GM15510 (cell line): Measurements from ENCODE around the gene PLEKHG3.

Experiments
- POLR2A ChIP-seq: IDR thresholded peaks from 3 replicates; pipeline ENCODE4 v1.6.1; 2011; ENCODE audit warnings: borderline replicate concordance; ENCODE audit not compliant: insufficient read length; ENCODE audit errors: extremely low read depth

The PLEKHG3 gene

GRCh38 chr14:64704143-64704742 lies at the start of gene PLEKHG3:
PLEKHG3 (plus strand) TSS chr14:64704424; CDS start chr14:64727632, 23,208 bp downstream.
- no peak for TF ChIP-seq POLR2A

- no peak for TF ChIP-seq POLR2A
Observed at GRCh38 chr14:64654901-64655300, 49.3 kb upstream of the PLEKHG3 start.

DNA sequence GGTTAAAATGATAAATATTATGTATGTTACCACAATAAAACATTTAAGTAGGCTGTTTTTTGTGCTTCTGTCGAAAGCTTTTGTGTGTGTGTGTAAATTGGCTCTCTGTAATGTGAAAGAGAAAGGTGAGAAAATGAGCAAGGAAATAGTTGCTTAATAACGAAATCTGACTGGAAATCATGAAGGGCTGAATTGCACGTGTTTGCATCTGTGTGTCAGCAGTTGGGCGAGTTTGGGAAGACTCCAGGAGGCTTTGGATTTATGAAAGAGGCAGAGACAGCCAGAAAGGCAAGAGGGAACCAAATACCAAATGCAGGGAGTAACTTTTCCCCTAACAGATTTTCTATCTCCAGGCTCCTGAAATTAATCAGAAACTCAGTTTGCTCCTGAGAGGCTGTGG lies 47.2 kb upstream of the PLEKHG3 start:
- no peak for TF ChIP-seq POLR2A

GRCh38 chr14:64658201-64658600 lies 46.0 kb upstream of the PLEKHG3 start:
- TF ChIP-seq POLR2A = no peak

DNA sequence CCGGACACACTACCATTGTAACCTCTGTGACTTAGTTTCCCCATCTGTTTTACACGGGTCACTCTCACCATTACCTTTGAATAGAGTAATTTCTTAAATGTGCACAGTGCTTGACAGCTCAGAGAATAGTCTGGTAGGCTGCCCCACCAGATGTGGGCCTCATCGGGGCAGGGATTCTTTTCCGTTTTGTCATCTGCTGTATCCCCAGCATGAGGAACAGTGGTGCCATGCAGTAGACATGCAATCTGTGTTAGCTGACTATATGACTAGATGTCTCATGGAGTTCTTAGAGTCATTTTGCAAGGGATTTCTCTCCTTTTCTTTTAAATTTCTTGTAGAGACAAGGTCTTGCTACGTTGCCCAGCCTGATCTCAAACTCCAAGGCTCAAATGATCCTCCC lies 44.9 kb upstream of the PLEKHG3 start:
- no peak for TF ChIP-seq POLR2A

DNA sequence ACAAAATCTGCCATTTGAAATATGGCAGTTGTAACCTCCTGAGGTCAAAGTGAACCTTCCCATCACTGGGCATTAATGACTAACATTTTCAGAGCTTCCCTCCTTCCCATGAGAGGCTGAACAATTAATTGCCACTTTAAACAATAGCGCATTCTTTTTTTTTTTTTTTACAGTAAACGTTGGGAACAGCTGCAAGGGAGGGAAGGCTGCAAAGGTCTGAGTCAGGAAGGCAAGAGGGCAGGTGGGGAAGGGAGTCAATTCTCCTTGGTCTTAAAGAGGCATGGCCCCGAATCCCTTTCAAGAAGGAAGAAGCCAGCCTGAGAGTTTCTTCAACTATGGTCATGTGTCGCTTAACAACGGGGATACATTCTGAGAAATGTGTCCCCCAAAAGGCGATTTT lies 41.0 kb upstream of the PLEKHG3 start:
- TF ChIP-seq POLR2A = no peak

DNA sequence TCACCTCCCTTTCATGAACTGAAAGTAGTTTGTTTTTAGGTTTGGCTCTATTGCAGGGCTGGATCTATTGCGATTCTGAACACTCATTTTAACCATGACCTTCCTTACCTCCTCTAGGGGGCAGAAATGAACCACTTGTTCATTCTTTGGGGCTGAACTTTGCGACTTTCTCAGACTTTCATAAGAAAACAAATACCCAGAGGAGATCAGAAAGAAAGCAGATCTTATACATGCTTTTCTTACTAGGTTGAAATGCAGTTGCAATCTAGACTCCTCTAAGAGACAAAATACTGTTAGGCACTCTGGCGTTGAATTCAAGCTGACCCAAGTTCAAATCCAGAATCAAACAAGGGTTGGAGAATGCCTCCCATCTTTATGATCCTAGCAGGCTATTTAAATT lies 32.6 kb upstream of the PLEKHG3 start:
- no peak for TF ChIP-seq POLR2A

GRCh38 chr14:64673316-64673715 lies 30.9 kb upstream of the PLEKHG3 start:
- TF ChIP-seq POLR2A = no peak

DNA sequence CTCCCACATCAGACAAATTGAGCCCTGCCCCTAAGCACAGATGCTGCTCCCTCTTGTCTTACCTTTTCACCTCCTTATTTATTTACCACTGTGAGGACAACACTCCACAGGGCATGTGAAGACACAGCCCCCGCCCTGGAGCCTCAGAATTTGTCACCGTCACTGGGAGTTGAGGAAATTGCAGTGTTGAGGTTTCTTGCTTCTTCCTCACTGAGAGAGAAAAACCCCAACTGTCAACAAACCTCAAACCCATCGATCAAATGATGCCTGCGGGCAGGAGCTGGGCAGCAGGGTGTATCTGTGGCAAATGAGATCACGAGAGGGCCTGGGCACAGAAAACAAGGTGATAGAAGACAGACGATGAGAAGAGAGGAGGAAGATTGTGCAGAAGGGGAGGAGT lies 30.5 kb upstream of the PLEKHG3 start:
- TF ChIP-seq POLR2A = no peak

GRCh38 chr14:64674829-64675228 lies 29.4 kb upstream of the PLEKHG3 start:
- no peak for TF ChIP-seq POLR2A

- no peak for TF ChIP-seq POLR2A
Observed at GRCh38 chr14:64675312-64675711, 28.9 kb upstream of the PLEKHG3 start.

DNA sequence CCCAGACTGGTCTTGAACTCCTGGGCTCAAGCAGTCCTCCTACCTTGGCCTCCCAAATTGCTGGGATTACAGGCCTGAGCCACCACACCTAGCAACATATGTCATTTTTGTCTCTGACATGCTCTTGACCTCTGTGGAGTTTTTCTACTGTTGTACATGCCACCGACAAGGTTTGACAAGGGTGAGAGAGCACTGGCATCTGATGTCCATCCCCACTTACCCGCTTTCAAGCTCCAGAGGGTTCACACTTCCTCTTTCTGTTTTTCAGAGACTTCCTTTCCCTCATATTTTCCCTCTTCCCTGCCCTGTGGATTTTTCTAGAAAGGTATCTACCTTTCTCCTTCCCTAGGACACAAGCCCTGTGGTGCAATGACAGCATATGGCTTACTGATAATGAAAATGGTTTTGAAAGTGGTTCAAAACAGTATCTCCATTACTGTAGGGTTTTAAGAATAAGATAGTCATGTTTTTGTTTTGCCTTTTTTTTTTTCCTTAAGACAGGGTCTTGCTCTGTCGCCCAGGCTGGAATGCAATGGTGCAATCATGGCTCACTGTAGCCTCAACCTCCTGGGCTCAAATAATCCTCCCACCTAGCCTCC lies 27.7 kb upstream of the PLEKHG3 start:
- no peak for TF ChIP-seq POLR2A

DNA sequence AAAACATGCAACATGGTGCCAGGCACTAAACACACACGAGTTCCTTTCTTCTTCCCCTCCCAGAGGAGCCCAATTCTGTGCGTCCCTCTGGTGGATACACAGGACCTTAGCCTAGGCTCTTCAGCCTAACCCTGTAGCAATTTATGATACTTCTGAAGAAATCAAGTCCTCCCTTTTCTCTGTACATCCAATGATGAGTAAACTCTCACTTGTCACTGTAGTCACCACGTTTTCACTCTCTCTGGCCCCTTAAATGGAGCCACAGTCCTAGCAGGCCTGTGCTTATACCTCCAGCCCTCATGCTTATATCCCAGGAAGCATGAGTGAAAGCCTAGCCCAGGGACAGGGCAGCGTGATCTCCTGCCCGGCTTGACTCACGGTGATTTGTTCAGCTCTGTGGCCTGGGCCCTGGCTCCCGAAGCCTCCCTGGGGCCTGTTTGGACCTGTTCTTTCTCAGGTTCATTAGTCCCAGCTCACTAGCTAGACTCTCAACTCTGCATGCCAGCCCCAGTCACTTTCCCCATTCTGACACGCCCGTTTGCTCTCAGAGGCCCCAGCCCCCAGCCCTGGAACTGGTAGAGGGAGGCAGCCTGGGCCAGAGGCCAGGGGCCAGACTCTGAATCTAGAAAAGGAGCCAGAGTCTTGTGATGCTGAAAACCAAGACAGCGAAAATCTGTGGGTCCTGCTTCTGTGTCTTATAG lies 24.1 kb upstream of the PLEKHG3 start:
- no peak for TF ChIP-seq POLR2A

- TF ChIP-seq POLR2A = no peak
Observed at GRCh38 chr14:64680714-64681065, 23.5 kb upstream of the PLEKHG3 start.

GRCh38 chr14:64681796-64682710 lies 22.2 kb upstream of the PLEKHG3 start:
- TF ChIP-seq POLR2A = no peak

- no peak for TF ChIP-seq POLR2A
Observed at GRCh38 chr14:64682843-64683242, 21.4 kb upstream of the PLEKHG3 start.

- no peak for TF ChIP-seq POLR2A
Observed at GRCh38 chr14:64683264-64683663, 21.0 kb upstream of the PLEKHG3 start.
